ENCODE measurements around the gene OCEL1. TPM values are rescaled to one million over a fixed set of nuclear protein-coding genes. Genes with fewer than 3 reads are reported as not detected.

Gene OCEL1
- polyA plus RNA-seq, 2 of the 4 experiments (the other 2 are of a cell fraction) = 5.5 to 9.2 TPM

DNA sequence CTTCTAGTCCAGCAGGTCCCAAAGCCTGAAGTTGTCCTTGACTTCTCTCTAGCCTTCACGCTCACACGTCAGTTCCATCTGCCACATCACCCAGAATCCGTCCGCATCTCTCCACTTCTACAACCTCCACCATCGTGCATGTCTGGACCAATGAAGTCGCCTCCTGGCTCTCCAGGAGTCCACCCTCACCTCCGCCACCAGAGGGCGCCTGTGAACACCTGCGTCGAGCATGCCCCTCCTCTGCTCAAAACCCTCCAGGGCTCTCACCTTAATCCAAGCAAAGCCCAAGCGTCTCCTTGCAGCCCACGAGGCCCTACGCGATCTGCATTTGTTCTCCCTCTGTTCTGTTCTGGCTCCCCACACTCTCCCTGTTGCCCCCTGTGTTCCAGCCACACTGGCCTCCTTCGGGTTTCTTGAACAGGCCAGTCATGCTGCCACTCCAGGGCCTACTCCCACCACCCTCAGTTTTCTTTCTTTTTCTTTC is 34.9 kb downstream of the OCEL1 start:
- TF ChIP-seq EHF (CRISPR knock-in tag; IDR thresholded peaks at IDR 0.05) = no peak
- TF ChIP-seq MAZ (IDR thresholded peaks at IDR 0.05; ENCODE audit: borderline replicate concordance, low read depth, low read length) = no peak
- peak; percentile 75 for TF ChIP-seq SMC3 (IDR thresholded peaks at IDR 0.05)
- TF ChIP-seq KDM1A (IDR thresholded peaks at IDR 0.05; ENCODE audit: low read depth) = no peak
- peak; percentile 76 for TF ChIP-seq MAX (IDR thresholded peaks at IDR 0.05)
- no peak for TF ChIP-seq BCL3 (IDR thresholded peaks at IDR 0.05)
- TF ChIP-seq BHLHE40 (IDR thresholded peaks at IDR 0.05; ENCODE audit: low read depth, low read length) = no peak
- peak; percentile 55 to 63 for TF ChIP-seq RAD21 (conservative IDR thresholded peaks at IDR 0.05 in 1 of 2, IDR thresholded peaks at IDR 0.05 in 1 of 2)
- no peak for TF ChIP-seq EP300 (IDR thresholded peaks at IDR 0.05)
- peak; percentile 75 for TF ChIP-seq CTCF (IDR thresholded peaks at IDR 0.05)
- no peak for TF ChIP-seq CEBPB (IDR thresholded peaks at IDR 0.05)
- peak; percentile 87 to 89 for DNase-seq (ENCODE audit: low read depth in 1 of 2, low spot score in 1 of 2)
- Histone ChIP-seq H3K4me1 (no peaks in the 10 kb centered on the region), H3K27ac (peak overlapping the region; percentile 47 to 75; a peak in 3 of 6 replicates), H3K9me3 (no peaks in the 10 kb centered on the region), H3K4me3 (no peak overlapping the region), H3K4me2 (peak overlapping the region; percentile 14; the same call in 1 of the 3 replicates)
- CTCF ChIA-PET = interaction anchor here (0.6 to 8.0 kb wide), 27 partner anchors 11 to 603 kb away, joined by 3 to 77 read pairs (median 4); partner anchors contain the start of genes ANKLE1 and OCEL1
- 7% methylated on average over 15 of the region's 15 CpGs for WGBS (ENCODE audit: missing lambda C conversion rate)
- POLR2A ChIA-PET = no interaction called here
- FAIRE-seq = no peak
- ATAC-seq = peak; percentile 99

- no peaks in the 10 kb centered on the region for H3K4me1 ChIP-seq
- CTCF ChIA-PET = interaction anchor here (2.5 to 8.0 kb wide), 6 partner anchors 7 to 36 kb away, joined by 9 to 77 read pairs (median 31); partner anchors contain the start of genes ANKLE1 and OCEL1
- H3K9me3 ChIP-seq = no peaks in the 10 kb centered on the region
- H3K4me2 ChIP-seq = no peak overlapping the region
- 80% methylated on average over 10 of the region's 16 CpGs for WGBS (ENCODE audit: missing lambda C conversion rate)
- H3K27ac ChIP-seq = no peak overlapping the region
- TF ChIP-seq EHMT2 (IDR thresholded peaks at IDR 0.05; ENCODE audit: low read depth) (no peak), CTCF (IDR thresholded peaks at IDR 0.05) (no peak), RNF2 (IDR thresholded peaks at IDR 0.05; ENCODE audit: borderline replicate concordance, low read depth) (no peak), RARB (CRISPR knock-in tag; IDR thresholded peaks at IDR 0.05) (no peak), POLR2AphosphoS2 (conservative IDR thresholded peaks at IDR 0.05; ENCODE audit: low read length) (no peak), JUNB (IDR thresholded peaks at IDR 0.05) (no peak)
- ATAC-seq (no peak), FAIRE-seq (no peak), DNase-seq (ENCODE audit: low read depth in 1 of 2, low spot score in 1 of 2) (no peak)
- POLR2A ChIA-PET = interaction anchor here (0.6 kb wide), 2 partner anchors 11 to 196 kb away, joined by 3 to 5 read pairs; no protein-coding TSS in a partner anchor
- H3K4me3 ChIP-seq = no peak overlapping the region
Measured at GRCh38 chr19:17262557-17262956, 36.5 kb downstream of the OCEL1 start.
